ENCODE data around the gene CALML4.

GRCh38 chr15:68210409-68210756 lies 5.3 kb upstream of the CALML4 start:
- TF ChIP-seq, protein P1, sequence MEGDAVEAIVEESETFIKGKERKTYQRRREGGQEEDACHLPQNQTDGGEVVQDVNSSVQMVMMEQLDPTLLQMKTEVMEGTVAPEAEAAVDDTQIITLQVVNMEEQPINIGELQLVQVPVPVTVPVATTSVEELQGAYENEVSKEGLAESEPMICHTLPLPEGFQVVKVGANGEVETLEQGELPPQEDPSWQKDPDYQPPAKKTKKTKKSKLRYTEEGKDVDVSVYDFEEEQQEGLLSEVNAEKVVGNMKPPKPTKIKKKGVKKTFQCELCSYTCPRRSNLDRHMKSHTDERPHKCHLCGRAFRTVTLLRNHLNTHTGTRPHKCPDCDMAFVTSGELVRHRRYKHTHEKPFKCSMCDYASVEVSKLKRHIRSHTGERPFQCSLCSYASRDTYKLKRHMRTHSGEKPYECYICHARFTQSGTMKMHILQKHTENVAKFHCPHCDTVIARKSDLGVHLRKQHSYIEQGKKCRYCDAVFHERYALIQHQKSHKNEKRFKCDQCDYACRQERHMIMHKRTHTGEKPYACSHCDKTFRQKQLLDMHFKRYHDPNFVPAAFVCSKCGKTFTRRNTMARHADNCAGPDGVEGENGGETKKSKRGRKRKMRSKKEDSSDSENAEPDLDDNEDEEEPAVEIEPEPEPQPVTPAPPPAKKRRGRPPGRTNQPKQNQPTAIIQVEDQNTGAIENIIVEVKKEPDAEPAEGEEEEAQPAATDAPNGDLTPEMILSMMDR (IDR thresholded peaks at IDR 0.05; ENCODE audit: extremely low read depth in 1 of 2, insufficient read depth in 1 of 2, low read depth in 1 of 2, low read length in 2 of 2), result no peak
- TF ChIP-seq POLR2A (IDR thresholded peaks at IDR 0.05; ENCODE audit: low read depth, low read length), result no peak
- no peak for TF ChIP-seq POLR2AphosphoS5 (IDR thresholded peaks at IDR 0.05; ENCODE audit: insufficient read depth, low read depth, low read length)
- TF ChIP-seq MYC (IDR thresholded peaks at IDR 0.05; ENCODE audit: low read depth, low read length), result no peak
- TF ChIP-seq EZH2 (IDR thresholded peaks at IDR 0.05; ENCODE audit: borderline replicate concordance, low read depth, low read length, severe bottlenecking), result no peak

Measured in endothelial cell of umbilical vein (primary cell).